ENCODE results near the gene PSMF1.
"Not testable (repeated sequence)": the region's sequence is repeated elsewhere in the genome, so short reads cannot be mapped to it uniquely, and the experiment has no call there.

The PSMF1 gene

DNA sequence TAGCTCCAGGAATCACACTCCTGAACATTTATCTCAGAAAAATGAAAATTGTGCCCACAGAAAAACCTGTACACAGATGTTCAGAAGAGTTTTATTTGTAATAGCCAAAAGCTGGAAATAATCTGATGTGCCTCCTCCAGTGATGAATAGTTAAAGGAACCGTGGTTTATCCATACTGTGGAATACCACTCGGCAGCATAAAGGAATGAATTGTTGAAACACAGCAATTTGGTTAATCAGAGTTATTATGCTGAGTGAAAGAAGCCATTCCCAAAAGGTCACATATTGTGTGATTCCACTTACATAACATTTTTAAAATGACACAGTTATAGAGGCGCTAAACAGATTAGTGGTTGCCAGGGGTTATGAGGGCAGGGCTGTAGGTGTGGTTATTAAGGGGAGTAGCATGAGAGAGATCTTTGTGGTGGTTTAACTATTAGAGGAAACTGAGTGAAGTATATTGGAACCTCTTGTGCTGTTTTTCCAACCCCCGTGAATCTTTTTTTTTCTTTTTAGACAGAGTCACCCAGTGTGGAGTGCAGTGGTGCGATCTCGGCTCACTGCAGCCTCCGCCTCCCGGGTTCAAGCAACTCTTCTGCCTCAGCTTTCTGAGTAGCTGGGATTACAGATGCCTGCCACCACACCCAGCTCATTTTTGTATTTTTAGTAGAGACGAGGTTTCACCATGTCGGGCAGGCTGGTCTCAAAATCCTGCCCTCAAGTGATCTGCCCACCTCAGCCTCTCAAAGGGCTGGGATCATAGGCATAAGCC, 26.2 kb downstream of the PSMF1 start:
- no peaks in the 10 kb centered on the region for H3F3A ChIP-seq (ENCODE audit: insufficient read depth, low read length)
- no peak overlapping the region for H3K4me3 ChIP-seq (ENCODE audit: low read depth, low read length, poor library complexity, severe bottlenecking)
- H3K27me3 ChIP-seq (ENCODE audit: insufficient read depth, low read length): no peaks in the 10 kb centered on the region
- peaks cover 65% of the 10 kb centered on the region for H3K36me3 ChIP-seq (ENCODE audit: insufficient read depth, low read length)
- H3K9ac ChIP-seq (ENCODE audit: low read length): no peak overlapping the region
- H3K79me2 ChIP-seq (ENCODE audit: insufficient read depth, low read length): no peaks in the 10 kb centered on the region
- no peak overlapping the region for H3K4me2 ChIP-seq (ENCODE audit: low read length)
- H3K27ac ChIP-seq (ENCODE audit: low read depth, low read length, poor library complexity, severe bottlenecking): no peak overlapping the region
- H3K9me3 ChIP-seq (ENCODE audit: low read length): no peaks in the 10 kb centered on the region
- TF ChIP-seq, protein P1, sequence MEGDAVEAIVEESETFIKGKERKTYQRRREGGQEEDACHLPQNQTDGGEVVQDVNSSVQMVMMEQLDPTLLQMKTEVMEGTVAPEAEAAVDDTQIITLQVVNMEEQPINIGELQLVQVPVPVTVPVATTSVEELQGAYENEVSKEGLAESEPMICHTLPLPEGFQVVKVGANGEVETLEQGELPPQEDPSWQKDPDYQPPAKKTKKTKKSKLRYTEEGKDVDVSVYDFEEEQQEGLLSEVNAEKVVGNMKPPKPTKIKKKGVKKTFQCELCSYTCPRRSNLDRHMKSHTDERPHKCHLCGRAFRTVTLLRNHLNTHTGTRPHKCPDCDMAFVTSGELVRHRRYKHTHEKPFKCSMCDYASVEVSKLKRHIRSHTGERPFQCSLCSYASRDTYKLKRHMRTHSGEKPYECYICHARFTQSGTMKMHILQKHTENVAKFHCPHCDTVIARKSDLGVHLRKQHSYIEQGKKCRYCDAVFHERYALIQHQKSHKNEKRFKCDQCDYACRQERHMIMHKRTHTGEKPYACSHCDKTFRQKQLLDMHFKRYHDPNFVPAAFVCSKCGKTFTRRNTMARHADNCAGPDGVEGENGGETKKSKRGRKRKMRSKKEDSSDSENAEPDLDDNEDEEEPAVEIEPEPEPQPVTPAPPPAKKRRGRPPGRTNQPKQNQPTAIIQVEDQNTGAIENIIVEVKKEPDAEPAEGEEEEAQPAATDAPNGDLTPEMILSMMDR (IDR thresholded peaks at IDR 0.05; ENCODE audit: low read length): no peak
- no peak for TF ChIP-seq EZH2 (IDR thresholded peaks at IDR 0.05; ENCODE audit: borderline replicate concordance, low read length)
- H3K9me2 ChIP-seq (ENCODE audit: low read depth, low read length): no peaks in the 10 kb centered on the region
- H2AFZ ChIP-seq (ENCODE audit: low read length): no peak overlapping the region
- H4K20me1 ChIP-seq (ENCODE audit: insufficient read depth, low read length): no peaks in the 10 kb centered on the region
- no peaks in the 10 kb centered on the region for H3K4me1 ChIP-seq (ENCODE audit: insufficient read depth, low read length, severe bottlenecking)

DNA sequence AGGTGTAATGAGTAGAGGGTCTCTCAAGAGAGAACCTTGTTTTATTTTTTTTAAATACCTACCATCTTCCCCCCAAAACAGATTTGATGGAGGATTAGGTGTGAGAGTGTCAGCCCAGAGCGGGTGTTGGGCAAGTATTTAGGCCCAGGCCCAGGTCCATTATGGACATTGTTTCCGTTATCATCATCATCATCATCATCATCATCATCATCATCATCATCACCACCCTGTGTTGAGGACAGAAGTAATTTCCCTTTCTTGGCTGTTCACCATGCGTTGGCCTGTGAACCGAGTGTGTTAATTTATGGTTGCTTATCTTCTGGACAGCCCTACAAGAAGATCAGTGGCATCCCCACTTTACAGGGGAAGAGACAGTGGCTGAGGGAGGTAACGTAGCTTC, 28.6 kb downstream of the PSMF1 start:
- Histone ChIP-seq H3K79me2 (ENCODE audit: insufficient read depth, low read length) (no peaks in the 10 kb centered on the region), H3K27me3 (ENCODE audit: insufficient read depth, low read length) (no peaks in the 10 kb centered on the region), H2AFZ (ENCODE audit: low read length) (no peak overlapping the region), H3F3A (ENCODE audit: insufficient read depth, low read length) (no peaks in the 10 kb centered on the region), H3K36me3 (ENCODE audit: insufficient read depth, low read length) (peaks cover 52% of the 10 kb centered on the region), H3K27ac (ENCODE audit: low read depth, low read length, poor library complexity, severe bottlenecking) (no peak overlapping the region), H3K4me2 (ENCODE audit: low read length) (no peak overlapping the region), H3K4me1 (ENCODE audit: insufficient read depth, low read length, severe bottlenecking) (no peaks in the 10 kb centered on the region), H3K9ac (ENCODE audit: low read length) (no peak overlapping the region), H3K9me2 (ENCODE audit: low read depth, low read length) (no peaks in the 10 kb centered on the region), H3K4me3 (ENCODE audit: low read depth, low read length, poor library complexity, severe bottlenecking) (no peak overlapping the region), H4K20me1 (ENCODE audit: insufficient read depth, low read length) (no peaks in the 10 kb centered on the region), H3K9me3 (ENCODE audit: low read length) (no peaks in the 10 kb centered on the region)
- no peak for TF ChIP-seq EZH2 (IDR thresholded peaks at IDR 0.05; ENCODE audit: borderline replicate concordance, low read length)
- TF ChIP-seq, protein P1 (IDR thresholded peaks at IDR 0.05; ENCODE audit: low read length): no peak

DNA sequence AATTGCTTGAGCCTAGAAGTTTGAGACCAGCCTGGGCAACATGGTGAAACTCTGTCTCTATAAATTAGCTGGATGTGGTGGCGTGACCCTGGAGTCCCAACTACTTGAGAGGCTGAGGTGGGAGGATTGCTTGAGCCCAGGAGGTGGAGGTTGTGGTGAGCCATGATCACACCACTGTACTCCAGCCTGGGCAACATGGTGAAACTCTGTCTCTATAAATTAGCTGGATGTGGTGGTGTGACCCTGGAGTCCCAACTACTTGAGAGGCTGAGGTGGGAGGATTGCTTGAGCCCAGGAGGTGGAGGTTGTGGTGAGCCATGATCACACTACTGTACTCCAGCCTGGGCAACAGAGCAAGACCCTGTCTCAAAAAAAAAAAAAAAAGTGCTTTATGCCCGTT, 31.4 kb downstream of the PSMF1 start:
- H3K27me3 ChIP-seq (ENCODE audit: insufficient read depth, low read length); H2AFZ ChIP-seq (ENCODE audit: low read length); H3K9me2 ChIP-seq (ENCODE audit: low read depth, low read length); H3K4me1 ChIP-seq (ENCODE audit: insufficient read depth, low read length, severe bottlenecking); H4K20me1 ChIP-seq (ENCODE audit: insufficient read depth, low read length); H3K79me2 ChIP-seq (ENCODE audit: insufficient read depth, low read length); H3K4me2 ChIP-seq (ENCODE audit: low read length); H3K9ac ChIP-seq (ENCODE audit: low read length); H3F3A ChIP-seq (ENCODE audit: insufficient read depth, low read length); H3K4me3 ChIP-seq (ENCODE audit: low read depth, low read length, poor library complexity, severe bottlenecking); H3K9me3 ChIP-seq (ENCODE audit: low read length); H3K27ac ChIP-seq (ENCODE audit: low read depth, low read length, poor library complexity, severe bottlenecking): not testable (repeated sequence)
- peaks cover 68% of the 10 kb centered on the region for H3K36me3 ChIP-seq (ENCODE audit: insufficient read depth, low read length)

DNA sequence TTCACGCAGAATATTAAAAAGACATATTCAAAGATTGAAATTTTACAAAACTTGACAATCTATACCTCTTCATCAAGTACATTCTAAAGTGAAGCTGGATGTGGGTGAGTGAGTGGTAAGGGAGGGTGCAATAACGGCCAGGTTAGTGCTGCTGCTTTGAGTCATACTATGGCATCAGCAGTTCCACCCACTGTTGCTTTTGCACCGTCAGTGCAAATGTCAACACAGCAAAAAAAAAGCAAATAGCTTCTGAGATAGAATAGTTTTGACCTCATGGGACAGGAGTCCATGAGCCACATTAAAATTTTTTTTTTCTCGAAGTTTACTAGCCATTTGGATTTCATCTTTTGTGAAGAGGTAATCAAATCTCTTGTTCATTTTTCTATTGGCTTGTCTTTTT, 31.8 kb downstream of the PSMF1 start:
- no peaks in the 10 kb centered on the region for H3K79me2 ChIP-seq (ENCODE audit: insufficient read depth, low read length)
- no peaks in the 10 kb centered on the region for H3K9me2 ChIP-seq (ENCODE audit: low read depth, low read length)
- no peak overlapping the region for H3K9ac ChIP-seq (ENCODE audit: low read length)
- H3K4me3 ChIP-seq (ENCODE audit: low read depth, low read length, poor library complexity, severe bottlenecking): no peak overlapping the region
- H3K36me3 ChIP-seq (ENCODE audit: insufficient read depth, low read length): peaks cover 72% of the 10 kb centered on the region
- H2AFZ ChIP-seq (ENCODE audit: low read length): no peak overlapping the region
- H3K27ac ChIP-seq (ENCODE audit: low read depth, low read length, poor library complexity, severe bottlenecking): no peak overlapping the region
- H3F3A ChIP-seq (ENCODE audit: insufficient read depth, low read length): no peaks in the 10 kb centered on the region
- no peaks in the 10 kb centered on the region for H3K4me1 ChIP-seq (ENCODE audit: insufficient read depth, low read length, severe bottlenecking)
- no peaks in the 10 kb centered on the region for H3K9me3 ChIP-seq (ENCODE audit: low read length)
- TF ChIP-seq, protein P1 (IDR thresholded peaks at IDR 0.05; ENCODE audit: low read length): no peak
- TF ChIP-seq EZH2 (IDR thresholded peaks at IDR 0.05; ENCODE audit: borderline replicate concordance, low read length): no peak
- H3K4me2 ChIP-seq (ENCODE audit: low read length): no peak overlapping the region
- no peaks in the 10 kb centered on the region for H3K27me3 ChIP-seq (ENCODE audit: insufficient read depth, low read length)
- no peaks in the 10 kb centered on the region for H4K20me1 ChIP-seq (ENCODE audit: insufficient read depth, low read length)

Measured in OCI-LY1 (cell line).